RWPE2 (cell line): ENCODE data around the gene IQGAP2.

Experiments used
- ATAC-seq: fragments of 200-7000 bp; cut with Tn5 transposase; 3 replicates; pipeline ENCODE4 v1.9.1; 2021; ENCODE audit warnings: low read depth
- DNase-seq: peaks from one replicate; pipeline ENCODE4 v3.0.0-alpha.2; 2020; ENCODE audit warnings: low spot score
- H3K27ac ChIP-seq: fragments of 450-650 bp; 2 replicates; pipeline ENCODE4 v1.5.1; 2017; ENCODE audit warnings: mild to moderate bottlenecking; ENCODE audit not compliant: poor library complexity, severe bottlenecking
- H3K27me3 ChIP-seq: fragments of 250-450 bp; sonication (Bioruptor Pico); 2 replicates; pipeline ENCODE4 v1.5.1; 2021; ENCODE audit warnings: mild to moderate bottlenecking, moderate library complexity; ENCODE audit not compliant: insufficient read depth, poor library complexity, severe bottlenecking
- H3K36me3 ChIP-seq: fragments of 250-450 bp; sonication (Bioruptor Pico); 2 replicates; pipeline ENCODE4 v1.5.1; 2020; ENCODE audit warnings: low read depth, mild to moderate bottlenecking, moderate library complexity
- H3K4me1 ChIP-seq: fragments of 250-450 bp; sonication (Bioruptor Pico); 2 replicates; pipeline ENCODE4 v1.5.1; 2021; ENCODE audit warnings: mild to moderate bottlenecking, moderate library complexity; ENCODE audit not compliant: insufficient read depth, poor library complexity, severe bottlenecking
- H3K4me3 ChIP-seq: fragments of 250-450 bp; sonication (Bioruptor Pico); 2 replicates; pipeline ENCODE4 v1.5.1; 2021; ENCODE audit warnings: mild to moderate bottlenecking, moderate library complexity; ENCODE audit not compliant: severe bottlenecking
- H3K9me3 ChIP-seq: fragments of 250-450 bp; sonication (Bioruptor Pico); 2 replicates; pipeline ENCODE4 v1.5.1; 2021; ENCODE audit warnings: mild to moderate bottlenecking, moderate library complexity; ENCODE audit not compliant: severe bottlenecking
- CTCF ChIP-seq: fragments of 450-650 bp; IDR thresholded peaks from one replicate; pipeline ENCODE4 v1.5.1; 2017; ENCODE audit warnings: mild to moderate bottlenecking, moderate library complexity; ENCODE audit not compliant: poor library complexity, severe bottlenecking

Gene IQGAP2

GRCh38 chr5:76525956-76526355 lies 122.9 kb downstream of the IQGAP2 start:
- Histone ChIP-seq H3K4me3 (no peak overlapping the region), H3K4me1 (peaks cover 11% of the 10 kb centered on the region), H3K9me3 (no peaks in the 10 kb centered on the region), H3K36me3 (no peaks in the 10 kb centered on the region), H3K27me3 (no peaks in the 10 kb centered on the region), H3K27ac (no peak overlapping the region)
- DNase-seq (no peak), ATAC-seq (no peak)
- no peak for TF ChIP-seq CTCF

DNA sequence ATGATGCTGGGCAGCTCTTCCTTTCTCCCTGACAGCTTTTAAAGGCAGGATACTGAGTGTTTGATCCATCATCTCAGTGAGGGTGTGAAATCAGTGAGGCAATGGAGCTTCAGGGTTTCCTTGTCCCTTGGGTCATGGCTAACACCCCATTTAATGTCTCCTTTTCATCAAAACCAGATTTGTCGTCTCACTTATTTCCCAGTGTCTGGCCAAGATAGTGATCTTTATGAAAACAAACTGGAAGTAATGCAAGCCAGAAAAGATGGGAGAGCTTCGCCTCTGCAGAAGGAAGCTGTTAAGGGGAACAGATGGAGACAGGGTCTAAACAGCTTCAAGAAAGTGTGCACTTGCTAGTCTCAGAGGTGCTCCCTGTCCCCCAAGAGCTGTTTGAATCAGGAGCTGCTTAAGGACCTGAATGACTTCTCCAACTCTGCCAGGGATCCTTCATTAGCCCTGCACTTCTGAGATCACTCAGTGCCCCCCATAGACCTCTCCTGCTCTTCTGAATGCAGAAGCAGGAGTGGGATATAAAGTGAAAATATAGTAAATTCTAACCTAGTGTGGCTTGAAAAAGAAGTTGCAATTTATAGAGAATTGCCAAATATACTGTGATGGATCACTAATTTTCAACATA lies 124.0 kb downstream of the IQGAP2 start:
- Histone ChIP-seq H3K4me1 (peaks cover 4% of the 10 kb centered on the region), H3K27me3 (no peaks in the 10 kb centered on the region), H3K4me3 (no peak overlapping the region), H3K9me3 (no peaks in the 10 kb centered on the region), H3K36me3 (no peaks in the 10 kb centered on the region), H3K27ac (no peak overlapping the region)
- DNase-seq (no peak), ATAC-seq (no peak)
- TF ChIP-seq CTCF: no peak

DNA sequence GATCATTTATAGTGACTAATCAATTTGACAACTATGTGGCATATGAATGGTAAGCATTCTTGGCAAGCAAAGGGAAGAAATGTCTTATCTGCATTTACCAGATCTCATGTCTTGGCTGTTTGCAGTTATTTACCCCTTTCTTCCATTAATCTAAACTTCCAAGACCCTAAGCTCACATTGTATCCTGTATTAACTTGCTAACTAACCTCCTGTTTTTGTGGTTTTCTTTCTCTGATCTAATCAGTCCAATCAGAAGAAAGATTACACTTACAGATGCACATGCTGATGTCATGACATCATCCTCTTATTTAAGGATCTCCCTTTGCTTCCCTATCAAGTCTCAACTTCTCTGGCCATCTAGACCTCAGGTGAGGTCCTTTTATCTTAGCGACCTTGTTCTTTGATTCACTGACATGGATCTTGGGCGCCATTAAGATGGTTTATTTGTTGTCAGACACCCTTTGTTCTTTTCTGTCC lies 124.6 kb downstream of the IQGAP2 start:
- TF ChIP-seq CTCF: no peak
- ATAC-seq (peak; percentile 71; the same call in 2 of the 3 replicates), DNase-seq (no peak)

GRCh38 chr5:76528547-76529331 lies 125.7 kb downstream of the IQGAP2 start:
- no peaks in the 10 kb centered on the region for H3K9me3 ChIP-seq
- ATAC-seq (no peak), DNase-seq (no peak)
- no peak overlapping the region for H3K27ac ChIP-seq
- no peak overlapping the region for H3K4me3 ChIP-seq
- peaks cover 4% of the 10 kb centered on the region for H3K4me1 ChIP-seq
- H3K27me3 ChIP-seq: no peaks in the 10 kb centered on the region
- H3K36me3 ChIP-seq: no peaks in the 10 kb centered on the region
- TF ChIP-seq CTCF: no peak

More for the DNA sequence above, 124.6 kb downstream of the IQGAP2 start:
- H3K27ac ChIP-seq: no peak overlapping the region
- H3K9me3 ChIP-seq: no peaks in the 10 kb centered on the region
- H3K4me3 ChIP-seq: no peak overlapping the region
- H3K36me3 ChIP-seq: no peaks in the 10 kb centered on the region
- H3K27me3 ChIP-seq: no peaks in the 10 kb centered on the region
- H3K4me1 ChIP-seq: peaks cover 4% of the 10 kb centered on the region
